ENCODE data around the gene PPM1H.

DNA sequence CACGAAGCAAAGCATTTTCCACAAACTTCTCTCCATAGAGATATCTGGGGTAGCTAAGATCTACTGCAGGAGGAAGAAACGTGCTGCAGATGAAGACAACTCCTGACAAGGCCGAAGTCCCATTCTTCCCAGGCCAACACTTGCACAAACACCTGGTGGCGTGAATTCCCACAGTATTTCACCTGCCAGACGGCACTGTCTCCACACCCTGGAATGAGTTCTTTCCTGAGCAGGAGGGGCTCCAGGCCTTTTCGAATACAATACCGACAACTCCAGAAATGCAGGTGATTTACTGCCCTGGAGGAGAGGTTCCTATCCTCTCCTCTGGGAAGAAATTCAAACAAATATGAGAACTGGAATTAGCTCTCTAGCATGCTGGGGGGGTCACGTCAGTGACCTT is 288.4 kb downstream of the PPM1H start:
- TF ChIP-seq GABPA (IDR thresholded peaks at IDR 0.05 in 1 of 2, conservative IDR thresholded peaks at IDR 0.05 in 1 of 2) (no peak), CTCF (IDR thresholded peaks at IDR 0.05; ENCODE audit: low read depth, low read length, missing input control) (no peak), EGR1 (IDR thresholded peaks at IDR 0.05; ENCODE audit: low read depth in 2 of 2) (no peak), RXRA (IDR thresholded peaks at IDR 0.05) (no peak), MAX (IDR thresholded peaks at IDR 0.05) (no peak), RAD21 (IDR thresholded peaks at IDR 0.05) (no peak), ATF3 (IDR thresholded peaks at IDR 0.05) (no peak), JUND (IDR thresholded peaks at IDR 0.05) (no peak), HNF4A (conservative IDR thresholded peaks at IDR 0.05) (no peak), YY1 (IDR thresholded peaks at IDR 0.05) (no peak), FOXA1 (IDR thresholded peaks at IDR 0.05) (no peak)
- TF ChIP-seq, protein P1, sequence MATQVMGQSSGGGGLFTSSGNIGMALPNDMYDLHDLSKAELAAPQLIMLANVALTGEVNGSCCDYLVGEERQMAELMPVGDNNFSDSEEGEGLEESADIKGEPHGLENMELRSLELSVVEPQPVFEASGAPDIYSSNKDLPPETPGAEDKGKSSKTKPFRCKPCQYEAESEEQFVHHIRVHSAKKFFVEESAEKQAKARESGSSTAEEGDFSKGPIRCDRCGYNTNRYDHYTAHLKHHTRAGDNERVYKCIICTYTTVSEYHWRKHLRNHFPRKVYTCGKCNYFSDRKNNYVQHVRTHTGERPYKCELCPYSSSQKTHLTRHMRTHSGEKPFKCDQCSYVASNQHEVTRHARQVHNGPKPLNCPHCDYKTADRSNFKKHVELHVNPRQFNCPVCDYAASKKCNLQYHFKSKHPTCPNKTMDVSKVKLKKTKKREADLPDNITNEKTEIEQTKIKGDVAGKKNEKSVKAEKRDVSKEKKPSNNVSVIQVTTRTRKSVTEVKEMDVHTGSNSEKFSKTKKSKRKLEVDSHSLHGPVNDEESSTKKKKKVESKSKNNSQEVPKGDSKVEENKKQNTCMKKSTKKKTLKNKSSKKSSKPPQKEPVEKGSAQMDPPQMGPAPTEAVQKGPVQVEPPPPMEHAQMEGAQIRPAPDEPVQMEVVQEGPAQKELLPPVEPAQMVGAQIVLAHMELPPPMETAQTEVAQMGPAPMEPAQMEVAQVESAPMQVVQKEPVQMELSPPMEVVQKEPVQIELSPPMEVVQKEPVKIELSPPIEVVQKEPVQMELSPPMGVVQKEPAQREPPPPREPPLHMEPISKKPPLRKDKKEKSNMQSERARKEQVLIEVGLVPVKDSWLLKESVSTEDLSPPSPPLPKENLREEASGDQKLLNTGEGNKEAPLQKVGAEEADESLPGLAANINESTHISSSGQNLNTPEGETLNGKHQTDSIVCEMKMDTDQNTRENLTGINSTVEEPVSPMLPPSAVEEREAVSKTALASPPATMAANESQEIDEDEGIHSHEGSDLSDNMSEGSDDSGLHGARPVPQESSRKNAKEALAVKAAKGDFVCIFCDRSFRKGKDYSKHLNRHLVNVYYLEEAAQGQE (IDR thresholded peaks at IDR 0.05), result no peak

All from liver (tissue), 3 donors.